GM06990 (cell line): ENCODE data around the gene EOLA1.
A peak's percentile ranks its signal among the peaks of the same experiment; 100 is the strongest.

ENCODE experiments used
- DNase-seq: peaks from one replicate; pipeline ENCODE4 v3.0.0-alpha.2; 2011; ENCODE audit not compliant: insufficient read length; ENCODE audit errors: extremely low read depth
- H3K27me3 ChIP-seq: replicated peaks from 2 replicates; pipeline ENCODE4 v1.6.0; 2011; ENCODE audit warnings: low read length; ENCODE audit not compliant: control insufficient read depth, insufficient read depth
- H3K36me3 ChIP-seq: 2 replicates; pipeline ENCODE4 v1.5.1; 2011; ENCODE audit warnings: low read length; ENCODE audit not compliant: control insufficient read depth, insufficient read depth
- H3K4me3 ChIP-seq: replicated peaks from 2 replicates; pipeline ENCODE4 v1.5.1; 2011; ENCODE audit warnings: low read depth, mild to moderate bottlenecking, control low read depth, low read length
- TF ChIP-seq, protein P1 (sequence below): IDR thresholded peaks from 2 replicates; pipeline ENCODE4 v1.5.1; 2011; ENCODE audit warnings: low read length, control low read depth, mild to moderate bottlenecking, inconsistent platforms; ENCODE audit not compliant: insufficient read depth, poor library complexity, severe bottlenecking

The EOLA1 gene

DNA sequence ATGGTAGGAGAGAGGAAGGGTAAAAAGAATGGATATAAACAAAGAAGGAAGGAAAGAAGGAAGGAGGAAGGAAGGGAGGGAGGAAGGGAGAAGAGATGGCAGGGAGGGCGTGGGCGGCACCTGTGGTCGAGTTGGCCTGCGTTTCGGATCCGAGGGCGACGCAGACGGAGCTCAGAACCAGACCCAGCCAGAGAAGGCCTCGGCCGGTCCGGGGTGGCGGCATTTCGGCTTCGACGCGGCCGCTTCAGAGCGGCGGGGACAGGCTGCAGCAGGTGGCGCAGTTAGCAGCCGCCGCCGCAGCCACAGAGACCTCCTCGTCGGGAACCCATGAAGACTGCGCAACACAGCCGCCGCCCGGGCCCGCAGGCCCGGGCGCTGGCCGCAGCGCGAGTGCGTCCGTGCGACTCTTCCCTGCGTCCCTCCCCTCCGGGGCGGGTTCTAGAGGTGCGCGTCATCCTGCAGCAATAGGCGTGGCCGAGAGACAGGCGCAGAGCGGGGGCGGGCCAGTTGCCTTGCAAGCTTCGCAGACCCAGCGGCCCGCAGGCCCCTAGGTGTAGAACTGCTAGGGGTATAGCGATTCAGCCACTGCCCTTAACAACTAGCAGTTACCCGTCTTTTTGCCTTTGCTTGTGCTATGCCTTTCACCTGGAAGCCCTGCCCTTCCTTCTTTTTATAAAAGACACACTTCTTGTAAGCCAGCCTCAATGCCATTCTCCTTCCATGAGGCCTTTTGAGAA lies 35.7 kb upstream of the EOLA1 start, which contains the start of gene IDS:
Gene IDS, minus strand, starts transcription at position 392 of the 737 bp plus-strand sequence. Its CDS starts 169 bp downstream, at position 223.
- Histone ChIP-seq H3K27me3 (no peaks in the 10 kb centered on the region), H3K4me3 (peak within 1 kb of the TSS; percentile 70), H3K36me3 (peaks cover 3% of the 10 kb centered on the region)
- DNase-seq: peak; percentile 89
- TF ChIP-seq, protein P1, sequence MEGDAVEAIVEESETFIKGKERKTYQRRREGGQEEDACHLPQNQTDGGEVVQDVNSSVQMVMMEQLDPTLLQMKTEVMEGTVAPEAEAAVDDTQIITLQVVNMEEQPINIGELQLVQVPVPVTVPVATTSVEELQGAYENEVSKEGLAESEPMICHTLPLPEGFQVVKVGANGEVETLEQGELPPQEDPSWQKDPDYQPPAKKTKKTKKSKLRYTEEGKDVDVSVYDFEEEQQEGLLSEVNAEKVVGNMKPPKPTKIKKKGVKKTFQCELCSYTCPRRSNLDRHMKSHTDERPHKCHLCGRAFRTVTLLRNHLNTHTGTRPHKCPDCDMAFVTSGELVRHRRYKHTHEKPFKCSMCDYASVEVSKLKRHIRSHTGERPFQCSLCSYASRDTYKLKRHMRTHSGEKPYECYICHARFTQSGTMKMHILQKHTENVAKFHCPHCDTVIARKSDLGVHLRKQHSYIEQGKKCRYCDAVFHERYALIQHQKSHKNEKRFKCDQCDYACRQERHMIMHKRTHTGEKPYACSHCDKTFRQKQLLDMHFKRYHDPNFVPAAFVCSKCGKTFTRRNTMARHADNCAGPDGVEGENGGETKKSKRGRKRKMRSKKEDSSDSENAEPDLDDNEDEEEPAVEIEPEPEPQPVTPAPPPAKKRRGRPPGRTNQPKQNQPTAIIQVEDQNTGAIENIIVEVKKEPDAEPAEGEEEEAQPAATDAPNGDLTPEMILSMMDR: no peak

DNA sequence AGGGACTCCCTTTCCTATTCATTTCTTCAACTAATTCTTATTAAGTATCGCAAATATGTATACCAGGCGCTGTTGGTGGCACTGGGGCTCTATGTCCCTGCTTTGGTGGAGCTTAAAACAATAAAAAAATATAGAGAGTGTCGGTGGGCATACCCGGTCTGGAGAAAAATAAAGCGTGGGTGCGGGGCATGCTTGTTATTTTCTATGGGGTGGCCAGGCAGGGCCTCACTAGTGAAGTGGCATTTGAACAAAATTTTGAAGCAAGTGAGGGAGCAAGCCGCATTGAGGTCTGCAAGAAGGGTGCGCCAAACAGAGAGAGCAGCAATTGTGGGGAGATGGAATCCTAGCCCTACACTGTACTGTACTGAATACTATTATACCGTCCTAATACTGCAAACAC lies 35.1 kb upstream of the EOLA1 start:
- TF ChIP-seq, protein P1: no peak
- Histone ChIP-seq H3K36me3 (peaks cover 3% of the 10 kb centered on the region), H3K27me3 (no peaks in the 10 kb centered on the region), H3K4me3 (no peak overlapping the region)
- no peak for DNase-seq

DNA sequence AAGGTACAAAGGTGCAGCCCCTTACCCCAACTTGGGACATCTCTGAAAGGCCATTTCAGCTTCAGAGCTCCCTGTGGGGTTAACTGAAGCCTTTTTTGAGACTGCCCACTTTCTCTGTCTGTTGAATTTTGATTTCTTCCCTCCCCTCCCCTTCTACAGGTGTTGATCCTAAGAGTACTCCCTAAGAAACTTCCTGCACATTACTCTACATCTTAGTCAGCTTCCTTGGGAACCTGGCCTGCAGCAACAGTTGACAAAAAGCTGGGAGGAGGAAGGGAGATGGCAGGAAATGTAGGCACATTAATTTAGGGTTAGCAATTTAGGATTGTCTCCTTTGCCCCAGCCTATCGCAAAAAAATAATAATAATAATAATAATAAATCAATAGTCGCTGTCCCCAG lies 34.5 kb upstream of the EOLA1 start:
- no peak for DNase-seq
- TF ChIP-seq, protein P1: no peak
- Histone ChIP-seq H3K4me3 (no peak overlapping the region), H3K27me3 (no peaks in the 10 kb centered on the region), H3K36me3 (peaks cover 3% of the 10 kb centered on the region)

DNA sequence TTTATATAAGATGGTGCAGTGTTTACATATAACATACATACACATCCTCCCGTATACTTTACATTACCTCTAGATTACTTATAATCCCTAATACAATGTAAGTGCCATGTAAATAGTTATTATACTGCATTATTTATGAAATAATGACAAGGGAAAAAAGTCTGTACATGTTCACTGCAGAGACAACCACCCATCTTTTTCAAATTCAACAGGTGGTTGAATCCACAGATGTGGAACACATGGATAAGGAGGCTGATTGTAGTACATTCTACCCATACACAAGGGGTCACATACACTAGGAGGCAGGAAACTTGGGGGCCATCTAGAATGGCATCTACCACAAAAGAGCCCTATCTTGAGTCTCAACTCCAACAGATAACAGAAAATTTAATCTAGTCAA lies 32.3 kb upstream of the EOLA1 start:
- H3K36me3 ChIP-seq: no peaks in the 10 kb centered on the region
- TF ChIP-seq, protein P1: no peak
- H3K27me3 ChIP-seq: no peaks in the 10 kb centered on the region
- H3K4me3 ChIP-seq: no peak overlapping the region
- no peak for DNase-seq

DNA sequence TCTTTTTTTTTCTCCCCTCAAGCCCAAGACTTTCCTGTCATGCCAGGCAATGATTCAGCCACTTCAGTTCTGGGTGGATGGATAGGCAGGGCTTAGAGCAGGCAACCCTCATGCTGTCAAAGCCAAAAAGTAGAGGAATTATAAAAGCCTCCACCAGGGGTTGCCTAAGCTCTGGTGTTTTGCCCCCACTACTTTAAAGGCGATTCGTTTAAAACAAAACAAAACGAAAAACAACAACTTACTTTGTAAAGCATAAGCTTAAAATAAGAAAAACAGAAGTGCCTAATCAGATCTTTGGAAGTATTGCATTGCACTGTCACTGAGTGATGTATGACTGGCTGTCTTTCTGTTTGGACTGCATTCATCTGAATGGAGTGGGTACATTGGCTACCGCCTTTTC lies 30.4 kb upstream of the EOLA1 start:
- H3K36me3 ChIP-seq: no peaks in the 10 kb centered on the region
- no peaks in the 10 kb centered on the region for H3K27me3 ChIP-seq
- no peak overlapping the region for H3K4me3 ChIP-seq
- TF ChIP-seq, protein P1: peak; percentile 27
- no peak for DNase-seq
